Activated CD4-positive, alpha-beta memory T cell treated with anti-CD3 and anti-CD28 coated beads, Interleukin-2, amount 10 ng/mL, durations not matched to agents 7 days and 5 days (primary cell): ENCODE results near the gene AKR7A2. TPM values are rescaled to one million over a fixed set of nuclear protein-coding genes. Genes with fewer than 3 reads are reported as not detected.
A peak's percentile ranks its signal among the peaks of the same experiment; 100 is the strongest.

ENCODE experiments used
- CTCF ChIA-PET: fragments of 350-600 bp; sonication (Branson Sonifier 250); formaldehyde crosslinking; loops from one replicate; lab custom pipeline; 2021; ENCODE audit warnings: antibody characterized with exemption, inconsistent platforms; lab: Charles Lee
- POLR2A ChIA-PET: fragments of 350-600 bp; sonication (Branson Sonifier 250); formaldehyde crosslinking; loops from one replicate; lab custom pipeline; 2021; ENCODE audit warnings: antibody characterized with exemption; lab: Charles Lee
- DNase-seq: peaks from one replicate; pipeline ENCODE4 v3.0.0-alpha.2; 2020
- H3K27ac Mint-ChIP-seq: one replicate; pipeline ENCODE4 v1.8.0; 2021; ENCODE audit warnings: mild to moderate bottlenecking, mixed read lengths
- H3K27me3 Mint-ChIP-seq: one replicate; pipeline ENCODE4 v1.8.0; 2021; ENCODE audit warnings: mixed read lengths
- H3K36me3 Mint-ChIP-seq: one replicate; pipeline ENCODE4 v1.8.0; 2021; ENCODE audit warnings: low read depth, mixed read lengths
- H3K4me1 Mint-ChIP-seq: one replicate; pipeline ENCODE4 v1.8.0; 2021; ENCODE audit warnings: mixed read lengths
- H3K4me3 Mint-ChIP-seq: one replicate; pipeline ENCODE4 v1.8.0; 2021; ENCODE audit warnings: mild to moderate bottlenecking, mixed read lengths
- H3K9me3 Mint-ChIP-seq: one replicate; pipeline ENCODE4 v1.8.0; 2021; ENCODE audit warnings: mixed read lengths
- total RNA-seq, 2 experiments: library from RNA; stranded (reverse); gene quantifications; one replicate each; pipeline ENCODE4 v1.2.3, GENCODE V29; 2021

The AKR7A2 gene
- total RNA-seq, 2 experiments from 2014 or later, result 43.0 to 43.9 TPM

GRCh38 chr1:19315378-19316198, 3.6 kb upstream of the AKR7A2 start:
- Mint-ChIP-seq H3K27ac (no peak overlapping the region), H3K36me3 (no peaks in the 10 kb centered on the region), H3K4me1 (peaks cover 36% of the 10 kb centered on the region), H3K27me3 (no peaks in the 10 kb centered on the region), H3K9me3 (no peaks in the 10 kb centered on the region), H3K4me3 (no peak overlapping the region)
- no peak for DNase-seq
- CTCF ChIA-PET, result interaction anchor here (1.0 kb wide), 1 partner anchor 26 kb away, joined by 3 read pairs; no protein-coding TSS in a partner anchor
- POLR2A ChIA-PET, result interaction anchor here (1.0 kb wide), 1 partner anchor 281 kb away, joined by 3 read pairs; a partner anchor contains a TSS

- Mint-ChIP-seq H3K4me3 (no peak overlapping the region), H3K4me1 (peaks cover 42% of the 10 kb centered on the region), H3K27ac (no peak overlapping the region), H3K9me3 (no peaks in the 10 kb centered on the region), H3K36me3 (no peaks in the 10 kb centered on the region), H3K27me3 (no peaks in the 10 kb centered on the region)
- ChIA-PET POLR2A (interaction anchor here (1.1 kb wide), 1 partner anchor 63 kb away, joined by 3 read pairs; no protein-coding TSS in a partner anchor), CTCF (interaction anchor here (1.0 kb wide), 1 partner anchor 28 kb away, joined by 3 read pairs; no protein-coding TSS in a partner anchor)
- DNase-seq, result no peak
Measured at GRCh38 chr1:19313961-19314882, 2.3 kb upstream of the AKR7A2 start.

- Mint-ChIP-seq H3K27me3 (no peaks in the 10 kb centered on the region), H3K36me3 (no peaks in the 10 kb centered on the region), H3K4me3 (peak overlapping the region; percentile 79), H3K27ac (no peak overlapping the region), H3K9me3 (no peaks in the 10 kb centered on the region), H3K4me1 (peaks cover 46% of the 10 kb centered on the region)
- POLR2A ChIA-PET, result no interaction called here
- no peak for DNase-seq
- CTCF ChIA-PET, result interaction anchor here (1.2 to 1.4 kb wide), 2 partner anchors 77 to 338 kb away, joined by 3 to 4 read pairs; no protein-coding TSS in a partner anchor
Measured at GRCh38 chr1:19313636-19313959, 1.7 kb upstream of the AKR7A2 start.

- Mint-ChIP-seq H3K27me3 (no peaks in the 10 kb centered on the region), H3K36me3 (no peaks in the 10 kb centered on the region), H3K27ac (no peak overlapping the region), H3K4me1 (peaks cover 46% of the 10 kb centered on the region), H3K4me3 (peak overlapping the region; percentile 79), H3K9me3 (no peaks in the 10 kb centered on the region)
- peak; percentile 31 for DNase-seq
- ChIA-PET CTCF (interaction anchor here (0.6 to 1.5 kb wide), 5 partner anchors 9 to 348 kb away, joined by 3 to 7 read pairs (median 3); no protein-coding TSS in a partner anchor), POLR2A (interaction anchor here (1.1 to 1.6 kb wide), 4 partner anchors 17 to 284 kb away, joined by 3 to 6 read pairs (median 3); partner anchors contain the start of gene MRTO4)
Measured at GRCh38 chr1:19312782-19313635, 1.1 kb upstream of the AKR7A2 start.

GRCh38 chr1:19311503-19311930, 427 bp downstream of the AKR7A2 start:
- ChIA-PET CTCF (interaction anchor here (0.6 to 1.5 kb wide), 3 partner anchors 112 to 350 kb away, joined by 3 to 7 read pairs (median 3); no protein-coding TSS in a partner anchor), POLR2A (interaction anchor here (0.6 to 1.7 kb wide), 7 partner anchors 11 to 285 kb away, joined by 3 to 6 read pairs (median 4); partner anchors contain the start of genes EMC1 and MRTO4)
- H3K36me3 Mint-ChIP-seq, result peaks cover 8% of the 10 kb centered on the region
- H3K9me3 Mint-ChIP-seq, result no peaks in the 10 kb centered on the region
- peak overlapping the region; percentile 88 for H3K4me3 Mint-ChIP-seq
- no peaks in the 10 kb centered on the region for H3K27me3 Mint-ChIP-seq
- H3K4me1 Mint-ChIP-seq, result peaks cover 46% of the 10 kb centered on the region
- H3K27ac Mint-ChIP-seq, result no peak overlapping the region
- DNase-seq, result peak; percentile 31

- DNase-seq, result no peak
- ChIA-PET CTCF (interaction anchor here (0.6 to 0.7 kb wide), 2 partner anchors 112 to 279 kb away, joined by 3 read pairs; no protein-coding TSS in a partner anchor), POLR2A (interaction anchor here (0.6 to 1.7 kb wide), 4 partner anchors 11 to 102 kb away, joined by 3 to 5 read pairs (median 4); partner anchors contain the start of genes EMC1 and MRTO4)
- H3K9me3 Mint-ChIP-seq, result no peaks in the 10 kb centered on the region
- H3K27ac Mint-ChIP-seq, result peak overlapping the region; percentile 34
- peaks cover 43% of the 10 kb centered on the region for H3K4me1 Mint-ChIP-seq
- peak overlapping the region; percentile 88 for H3K4me3 Mint-ChIP-seq
- peaks cover 8% of the 10 kb centered on the region for H3K36me3 Mint-ChIP-seq
- no peaks in the 10 kb centered on the region for H3K27me3 Mint-ChIP-seq
Measured at GRCh38 chr1:19310720-19311502, 1.0 kb downstream of the AKR7A2 start.

- ChIA-PET POLR2A (interaction anchor here (1.3 kb wide), 1 partner anchor 99 kb away, joined by 3 read pairs; the partner anchor contains the start of gene UBR4), CTCF (no interaction called here)
- no peak for DNase-seq
Measured at GRCh38 chr1:19310061-19310460, 1.9 kb downstream of the AKR7A2 start.

GRCh38 chr1:19309123-19309813, 2.7 kb downstream of the AKR7A2 start:
- peaks cover 20% of the 10 kb centered on the region for H3K36me3 Mint-ChIP-seq
- DNase-seq, result no peak

More at GRCh38 chr1:19310061-19310460, 1.9 kb downstream of the AKR7A2 start:
- no peaks in the 10 kb centered on the region for H3K27me3 Mint-ChIP-seq
- H3K27ac Mint-ChIP-seq, result no peak overlapping the region
- H3K36me3 Mint-ChIP-seq, result peaks cover 13% of the 10 kb centered on the region
- no peak overlapping the region for H3K4me3 Mint-ChIP-seq
- no peaks in the 10 kb centered on the region for H3K9me3 Mint-ChIP-seq
- peaks cover 35% of the 10 kb centered on the region for H3K4me1 Mint-ChIP-seq

GRCh38 chr1:19308509-19308907, 3.4 kb downstream of the AKR7A2 start:
- no peak overlapping the region for H3K27ac Mint-ChIP-seq
- H3K9me3 Mint-ChIP-seq, result no peaks in the 10 kb centered on the region
- CTCF ChIA-PET, result no interaction called here
- POLR2A ChIA-PET, result no interaction called here
- H3K4me3 Mint-ChIP-seq, result no peak overlapping the region
- H3K36me3 Mint-ChIP-seq, result peaks cover 25% of the 10 kb centered on the region
- no peak for DNase-seq
- H3K4me1 Mint-ChIP-seq, result peaks cover 28% of the 10 kb centered on the region
- no peaks in the 10 kb centered on the region for H3K27me3 Mint-ChIP-seq

More at GRCh38 chr1:19309123-19309813, 2.7 kb downstream of the AKR7A2 start:
- Mint-ChIP-seq H3K27me3 (no peaks in the 10 kb centered on the region), H3K9me3 (no peaks in the 10 kb centered on the region), H3K4me3 (no peak overlapping the region), H3K27ac (no peak overlapping the region), H3K4me1 (peaks cover 30% of the 10 kb centered on the region)
- ChIA-PET CTCF (no interaction called here), POLR2A (interaction anchor here (1.3 kb wide), 1 partner anchor 99 kb away, joined by 3 read pairs; the partner anchor contains the start of gene UBR4)

- no peaks in the 10 kb centered on the region for H3K27me3 Mint-ChIP-seq
- POLR2A ChIA-PET, result no interaction called here
- no peak for DNase-seq
- H3K36me3 Mint-ChIP-seq, result peaks cover 29% of the 10 kb centered on the region
- H3K4me1 Mint-ChIP-seq, result peaks cover 22% of the 10 kb centered on the region
- H3K4me3 Mint-ChIP-seq, result no peak overlapping the region
- H3K9me3 Mint-ChIP-seq, result no peaks in the 10 kb centered on the region
- H3K27ac Mint-ChIP-seq, result no peak overlapping the region
- CTCF ChIA-PET, result interaction anchor here (0.6 kb wide), 1 partner anchor 352 kb away, joined by 4 read pairs; no protein-coding TSS in a partner anchor
Measured at GRCh38 chr1:19307794-19308508, 4.0 kb downstream of the AKR7A2 start.
